Loucy (cell line): ENCODE results near the gene KCNMA1.

Source experiments
- H2AFZ ChIP-seq: fragments of 200-600 bp; sonication (generic); 2 replicates; pipeline ENCODE4 v1.6.0; 2016; ENCODE audit warnings: antibody characterized with exemption, mild to moderate bottlenecking, low read length, moderate library complexity
- H3F3A ChIP-seq: fragments of 200-600 bp; 2 replicates; pipeline ENCODE4 v1.6.0; 2016; ENCODE audit warnings: antibody characterized with exemption, low read depth, mild to moderate bottlenecking
- H3K27me3 ChIP-seq: fragments of 200-600 bp; sonication (generic); 2 replicates; pipeline ENCODE4 v1.6.1; 2014; ENCODE audit warnings: low read length, mild to moderate bottlenecking; ENCODE audit not compliant: insufficient read depth, poor library complexity, severe bottlenecking
- H3K36me3 ChIP-seq: fragments of 200-600 bp; sonication (generic); 2 replicates; pipeline ENCODE4 v1.6.1; 2016; ENCODE audit warnings: low read length; ENCODE audit not compliant: insufficient read depth
- H3K4me1 ChIP-seq: fragments of 200-600 bp; sonication (generic); 2 replicates; pipeline ENCODE4 v1.5.1; 2014; ENCODE audit warnings: low read length, mild to moderate bottlenecking; ENCODE audit not compliant: insufficient read depth, poor library complexity, severe bottlenecking
- H3K4me2 ChIP-seq: fragments of 200-600 bp; sonication (generic); 2 replicates; pipeline ENCODE4 v1.6.0; 2014; ENCODE audit warnings: antibody characterized with exemption, low read length, low read depth, mild to moderate bottlenecking; ENCODE audit not compliant: poor library complexity, severe bottlenecking
- H3K4me3 ChIP-seq: fragments of 200-600 bp; sonication (generic); 2 replicates; pipeline ENCODE4 v1.5.1; 2014; ENCODE audit warnings: low read length, mild to moderate bottlenecking, mixed read lengths; ENCODE audit not compliant: poor library complexity, severe bottlenecking
- H3K79me2 ChIP-seq: fragments of 200-600 bp; sonication (generic); 2 replicates; pipeline ENCODE4 v1.6.1; 2014; ENCODE audit warnings: low read length; ENCODE audit not compliant: insufficient read depth
- H3K9ac ChIP-seq: fragments of 200-600 bp; sonication (generic); 2 replicates; pipeline ENCODE4 v1.6.0; 2014; ENCODE audit warnings: mild to moderate bottlenecking, low read depth, low read length, moderate library complexity; ENCODE audit not compliant: poor library complexity, severe bottlenecking
- H3K9me2 ChIP-seq: fragments of 200-600 bp; sonication (generic); replicated peaks from 2 replicates; pipeline ENCODE4 v1.6.1; 2016; ENCODE audit warnings: low read depth, low read length, mixed read lengths
- H3K9me3 ChIP-seq: fragments of 200-600 bp; sonication (generic); 2 replicates; pipeline ENCODE4 v1.6.1; 2014; ENCODE audit warnings: mild to moderate bottlenecking, antibody characterized with exemption, low read length, low read depth; ENCODE audit not compliant: insufficient read depth
- H4K20me1 ChIP-seq: fragments of 200-600 bp; sonication (generic); 2 replicates; pipeline ENCODE4 v1.6.0; 2014; ENCODE audit warnings: antibody characterized with exemption, low read length, mild to moderate bottlenecking; ENCODE audit not compliant: insufficient read depth, poor library complexity, severe bottlenecking
- EZH2phosphoT487 ChIP-seq: fragments of 200-600 bp; IDR thresholded peaks from 2 replicates; pipeline ENCODE4 v1.6.1; 2018; ENCODE audit warnings: antibody characterized with exemption, mild to moderate bottlenecking, moderate library complexity, borderline replicate concordance
- TF ChIP-seq, protein P1 (sequence below): fragments of 200-600 bp; sonication (generic); conservative IDR thresholded peaks from 2 replicates; pipeline ENCODE4 v1.5.1; 2014; ENCODE audit warnings: mild to moderate bottlenecking, antibody characterized with exemption, low read length

KCNMA1 gene

DNA sequence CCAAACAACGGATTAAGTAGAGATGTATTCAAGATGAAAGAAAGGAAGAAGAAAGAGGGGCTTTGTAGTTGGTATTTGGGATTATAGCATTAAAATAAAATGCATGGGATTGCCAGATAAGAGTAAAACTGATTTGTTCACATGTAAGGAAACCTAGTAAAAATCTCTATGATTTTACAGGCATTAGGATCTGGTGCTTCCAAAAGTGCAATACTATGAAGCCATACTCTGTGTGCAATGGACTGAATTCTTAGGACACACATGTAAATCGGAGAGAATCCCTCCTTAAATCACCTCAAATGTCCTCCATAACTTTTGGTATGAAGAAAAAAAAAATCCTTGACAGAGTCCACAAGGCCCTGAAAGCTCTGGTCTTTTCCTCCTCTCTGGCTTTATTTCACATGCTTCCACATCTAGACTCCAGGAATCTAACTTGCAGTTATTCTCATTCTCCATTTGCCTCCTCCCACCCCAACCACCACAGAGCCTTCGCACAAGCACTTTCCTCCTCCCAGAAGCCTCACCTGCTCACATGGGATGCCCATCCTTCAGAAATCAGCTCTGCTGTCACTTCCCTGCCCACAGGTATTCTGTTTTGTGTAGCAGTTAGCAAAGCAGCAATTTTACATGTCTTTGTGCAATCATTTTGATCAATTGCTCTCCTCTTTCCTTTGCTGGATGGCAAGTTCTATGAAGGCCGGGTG, 378.3 kb downstream of the KCNMA1 start:
- no peaks in the 10 kb centered on the region for H3K27me3 ChIP-seq
- no peak overlapping the region for H3K4me2 ChIP-seq
- no peaks in the 10 kb centered on the region for H4K20me1 ChIP-seq
- peaks cover under 1% of the 10 kb centered on the region for H3F3A ChIP-seq
- H3K79me2 ChIP-seq, result no peaks in the 10 kb centered on the region
- no peak overlapping the region for H3K9ac ChIP-seq
- no peak for TF ChIP-seq EZH2phosphoT487
- TF ChIP-seq, protein P1, sequence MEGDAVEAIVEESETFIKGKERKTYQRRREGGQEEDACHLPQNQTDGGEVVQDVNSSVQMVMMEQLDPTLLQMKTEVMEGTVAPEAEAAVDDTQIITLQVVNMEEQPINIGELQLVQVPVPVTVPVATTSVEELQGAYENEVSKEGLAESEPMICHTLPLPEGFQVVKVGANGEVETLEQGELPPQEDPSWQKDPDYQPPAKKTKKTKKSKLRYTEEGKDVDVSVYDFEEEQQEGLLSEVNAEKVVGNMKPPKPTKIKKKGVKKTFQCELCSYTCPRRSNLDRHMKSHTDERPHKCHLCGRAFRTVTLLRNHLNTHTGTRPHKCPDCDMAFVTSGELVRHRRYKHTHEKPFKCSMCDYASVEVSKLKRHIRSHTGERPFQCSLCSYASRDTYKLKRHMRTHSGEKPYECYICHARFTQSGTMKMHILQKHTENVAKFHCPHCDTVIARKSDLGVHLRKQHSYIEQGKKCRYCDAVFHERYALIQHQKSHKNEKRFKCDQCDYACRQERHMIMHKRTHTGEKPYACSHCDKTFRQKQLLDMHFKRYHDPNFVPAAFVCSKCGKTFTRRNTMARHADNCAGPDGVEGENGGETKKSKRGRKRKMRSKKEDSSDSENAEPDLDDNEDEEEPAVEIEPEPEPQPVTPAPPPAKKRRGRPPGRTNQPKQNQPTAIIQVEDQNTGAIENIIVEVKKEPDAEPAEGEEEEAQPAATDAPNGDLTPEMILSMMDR, result no peak
- H3K4me3 ChIP-seq, result no peak overlapping the region
- H3K9me3 ChIP-seq, result no peaks in the 10 kb centered on the region
- no peaks in the 10 kb centered on the region for H3K9me2 ChIP-seq
- H3K36me3 ChIP-seq, result no peaks in the 10 kb centered on the region
- peaks cover 46% of the 10 kb centered on the region for H3K4me1 ChIP-seq
- H2AFZ ChIP-seq, result no peak overlapping the region

DNA sequence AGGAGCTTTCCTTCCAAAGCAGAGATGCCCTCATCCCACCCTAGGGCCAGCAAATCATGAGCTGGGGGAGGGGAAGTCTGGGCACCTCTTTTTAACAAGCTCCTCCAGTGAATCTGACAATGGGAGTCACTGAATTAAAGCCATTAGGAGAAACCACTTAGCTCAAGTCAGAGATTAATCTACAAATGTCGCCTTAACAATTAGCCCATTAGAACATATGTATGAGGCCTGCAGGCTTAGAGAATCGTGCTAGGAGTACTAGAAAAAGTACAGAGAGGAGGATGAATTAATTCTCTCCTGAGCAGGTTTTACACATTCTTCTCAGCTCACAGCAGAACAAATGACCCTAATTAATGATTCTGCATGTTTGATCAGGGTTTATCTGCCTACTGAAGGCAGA, 381.3 kb downstream of the KCNMA1 start:
- no peaks in the 10 kb centered on the region for H3K9me2 ChIP-seq
- H3K9me3 ChIP-seq, result no peaks in the 10 kb centered on the region
- no peaks in the 10 kb centered on the region for H3K27me3 ChIP-seq
- no peak overlapping the region for H3K4me2 ChIP-seq
- no peaks in the 10 kb centered on the region for H3F3A ChIP-seq
- no peak overlapping the region for H2AFZ ChIP-seq
- H3K4me3 ChIP-seq, result no peak overlapping the region
- TF ChIP-seq EZH2phosphoT487, result no peak
- TF ChIP-seq, protein P1, result no peak
- no peaks in the 10 kb centered on the region for H4K20me1 ChIP-seq
- H3K36me3 ChIP-seq, result no peaks in the 10 kb centered on the region
- H3K79me2 ChIP-seq, result no peaks in the 10 kb centered on the region
- peaks cover 31% of the 10 kb centered on the region for H3K4me1 ChIP-seq
- no peak overlapping the region for H3K9ac ChIP-seq

DNA sequence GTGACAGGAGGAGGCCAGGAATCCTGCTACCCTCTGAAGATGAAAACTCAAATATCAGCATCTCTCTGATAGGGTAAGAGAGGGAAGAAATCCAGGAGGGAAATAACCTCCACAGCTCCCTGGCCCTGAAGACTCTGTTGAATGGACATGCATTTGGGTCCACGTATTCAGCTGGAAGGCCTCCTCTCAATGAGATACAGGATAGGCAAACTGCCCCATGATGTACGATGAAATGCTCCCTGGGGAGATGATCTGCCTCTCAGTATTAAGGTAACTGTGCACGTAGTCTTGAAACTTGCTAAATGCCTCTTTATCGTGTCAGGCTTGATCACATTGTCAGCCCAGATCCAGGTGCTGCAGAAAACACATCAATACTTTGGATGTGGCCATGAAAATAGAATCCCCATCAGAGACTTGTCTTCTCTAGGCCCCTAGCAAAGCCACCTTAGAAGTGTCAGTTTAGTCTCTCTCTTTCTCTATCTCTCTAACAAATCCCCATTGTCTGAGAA, 384.0 kb downstream of the KCNMA1 start:
- no peak overlapping the region for H2AFZ ChIP-seq
- no peaks in the 10 kb centered on the region for H3F3A ChIP-seq
- H3K4me3 ChIP-seq, result no peak overlapping the region
- no peaks in the 10 kb centered on the region for H3K27me3 ChIP-seq
- H3K9me3 ChIP-seq, result no peaks in the 10 kb centered on the region
- no peak for TF ChIP-seq EZH2phosphoT487
- TF ChIP-seq, protein P1, result no peak
- no peak overlapping the region for H3K4me2 ChIP-seq
- no peaks in the 10 kb centered on the region for H3K9me2 ChIP-seq
- H3K36me3 ChIP-seq, result no peaks in the 10 kb centered on the region
- no peak overlapping the region for H3K9ac ChIP-seq
- peaks cover 11% of the 10 kb centered on the region for H3K4me1 ChIP-seq
- H3K79me2 ChIP-seq, result no peaks in the 10 kb centered on the region
- H4K20me1 ChIP-seq, result no peaks in the 10 kb centered on the region
